T-helper 22 cell (primary cell): Measurements from ENCODE around the gene ETV6.

Experiments
- DNase-seq: peaks from one replicate; pipeline ENCODE4 v3.0.0-alpha.2; 2020; ENCODE audit warnings: low read depth

Gene ETV6

GRCh38 chr12:11695321-11695720 lies 45.8 kb downstream of the ETV6 start:
- no peak for DNase-seq

GRCh38 chr12:11696084-11696483 lies 46.6 kb downstream of the ETV6 start:
- DNase-seq, result no peak

GRCh38 chr12:11697131-11697530 lies 47.7 kb downstream of the ETV6 start:
- no peak for DNase-seq

GRCh38 chr12:11697670-11698387 lies 48.4 kb downstream of the ETV6 start:
- DNase-seq, result no peak

GRCh38 chr12:11698729-11699128 lies 49.3 kb downstream of the ETV6 start:
- no peak for DNase-seq

GRCh38 chr12:11701433-11701832 lies 52.0 kb downstream of the ETV6 start:
- DNase-seq, result no peak

GRCh38 chr12:11702959-11703358 lies 53.5 kb downstream of the ETV6 start:
- DNase-seq, result no peak

GRCh38 chr12:11703378-11703777 lies 53.9 kb downstream of the ETV6 start:
- DNase-seq, result no peak

GRCh38 chr12:11704089-11704488 lies 54.6 kb downstream of the ETV6 start:
- no peak for DNase-seq

- DNase-seq, result no peak
Measured at GRCh38 chr12:11705010-11705409, 55.5 kb downstream of the ETV6 start.

GRCh38 chr12:11706509-11707379 lies 57.3 kb downstream of the ETV6 start:
- DNase-seq, result no peak

- no peak for DNase-seq
Measured at GRCh38 chr12:11707535-11707934, 58.1 kb downstream of the ETV6 start.

- DNase-seq, result no peak
Measured at GRCh38 chr12:11709513-11709912, 60.0 kb downstream of the ETV6 start.

- DNase-seq, result no peak
Measured at GRCh38 chr12:11710431-11710830, 61.0 kb downstream of the ETV6 start.

- DNase-seq, result no peak
Measured at GRCh38 chr12:11710906-11711305, 61.4 kb downstream of the ETV6 start.

- no peak for DNase-seq
Measured at GRCh38 chr12:11711651-11712327, 62.3 kb downstream of the ETV6 start.

GRCh38 chr12:11712491-11712890 lies 63.0 kb downstream of the ETV6 start:
- no peak for DNase-seq

- no peak for DNase-seq
Measured at GRCh38 chr12:11713202-11713601, 63.7 kb downstream of the ETV6 start.

GRCh38 chr12:11714626-11715025 lies 65.2 kb downstream of the ETV6 start:
- no peak for DNase-seq

- no peak for DNase-seq
Measured at GRCh38 chr12:11715621-11716020, 66.1 kb downstream of the ETV6 start.

- DNase-seq, result no peak
Measured at GRCh38 chr12:11716794-11717518, 67.5 kb downstream of the ETV6 start.

GRCh38 chr12:11717519-11717961 lies 68.1 kb downstream of the ETV6 start:
- no peak for DNase-seq
